HG03469 (cell line): ENCODE results near the gene CTBS.
"Not testable (repeated sequence)": the region's sequence is repeated elsewhere in the genome, so short reads cannot be mapped to it uniquely, and the experiment has no call there.

ENCODE experiments used
- ATAC-seq: cut with Tn5 transposase; IDR thresholded peaks from one replicate; pipeline ENCODE4 v1.9.1; 2021; ENCODE audit warnings: mild to moderate bottlenecking, moderate library complexity, moderate number of reproducible peaks; ENCODE audit not compliant: unreplicated experiment

CTBS gene

DNA sequence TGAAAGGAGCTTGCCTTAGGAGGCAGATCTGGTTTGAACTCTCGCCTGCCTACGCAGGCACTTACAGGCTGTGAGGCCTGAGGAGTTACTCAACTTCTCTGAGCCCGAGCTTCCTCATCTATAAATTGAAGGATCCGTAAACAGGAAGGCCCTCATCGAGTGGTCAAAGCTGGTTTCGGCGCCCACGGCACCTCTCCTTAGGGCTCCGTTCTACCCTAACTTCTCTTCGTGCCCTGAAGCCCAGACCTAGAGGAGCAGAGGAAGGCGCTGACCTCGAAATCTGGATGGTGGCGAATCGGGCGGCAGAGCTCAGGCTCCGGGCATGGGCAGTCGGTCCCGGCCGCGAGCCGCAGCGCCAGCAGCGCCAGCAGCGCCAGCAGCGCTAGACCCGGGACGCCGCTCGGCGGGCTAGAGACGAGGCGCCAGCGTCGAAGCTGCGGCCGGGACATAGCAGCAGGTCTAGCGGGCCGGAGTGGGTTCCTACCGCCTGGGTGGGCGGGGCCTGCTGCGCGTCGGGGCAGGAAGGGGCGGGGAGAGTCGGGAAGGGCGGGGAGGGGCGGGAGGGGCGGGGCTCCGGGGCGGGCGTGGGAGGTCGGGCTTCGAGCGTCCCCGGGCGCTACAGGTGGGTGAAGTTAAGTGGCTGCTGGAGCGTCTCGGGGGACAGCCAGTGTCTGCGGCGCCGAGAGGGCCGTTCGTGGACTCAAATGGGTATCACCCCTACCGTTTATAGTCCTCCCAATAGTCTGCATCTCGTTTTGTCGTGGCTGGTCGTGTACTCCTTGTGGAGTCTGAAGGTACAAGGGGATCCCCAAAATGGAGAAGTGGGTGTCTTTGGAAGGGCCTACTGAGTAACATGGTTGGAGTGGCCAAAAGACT lies at the start of gene CTBS:
TSS of gene CTBS (minus strand) at position 474 of the 876 bp plus-strand sequence. CDS start at position 449, 25 bp downstream.
- ATAC-seq = peak; percentile 66

DNA sequence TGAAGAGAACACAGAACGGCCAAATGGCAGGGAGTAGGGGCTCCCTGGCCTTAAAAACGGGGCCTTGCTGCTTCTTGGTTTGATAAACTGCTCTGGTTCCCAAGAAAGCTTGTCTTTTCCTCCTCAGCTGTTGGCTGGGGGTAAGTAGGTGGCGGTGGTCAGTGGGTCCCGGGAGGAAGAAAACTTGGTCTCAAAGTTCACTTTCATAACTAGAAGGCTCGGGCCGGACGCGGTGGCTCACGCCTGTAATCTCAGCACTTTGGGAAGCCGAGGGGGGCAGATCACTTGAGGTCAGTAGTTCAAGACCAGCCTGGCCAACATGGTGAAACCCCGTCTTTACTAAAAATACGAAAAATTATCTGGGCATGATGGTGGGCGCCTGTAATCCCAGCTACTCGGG lies 47.3 kb upstream of the CTBS start:
- ATAC-seq = no peak

- peak; percentile 87 for ATAC-seq
These were observed 46.6 kb upstream of the CTBS start for GRCh38 chr1:84620720-84621313.

- no peak for ATAC-seq
These were observed 45.3 kb upstream of the CTBS start for GRCh38 chr1:84619383-84620102.

DNA sequence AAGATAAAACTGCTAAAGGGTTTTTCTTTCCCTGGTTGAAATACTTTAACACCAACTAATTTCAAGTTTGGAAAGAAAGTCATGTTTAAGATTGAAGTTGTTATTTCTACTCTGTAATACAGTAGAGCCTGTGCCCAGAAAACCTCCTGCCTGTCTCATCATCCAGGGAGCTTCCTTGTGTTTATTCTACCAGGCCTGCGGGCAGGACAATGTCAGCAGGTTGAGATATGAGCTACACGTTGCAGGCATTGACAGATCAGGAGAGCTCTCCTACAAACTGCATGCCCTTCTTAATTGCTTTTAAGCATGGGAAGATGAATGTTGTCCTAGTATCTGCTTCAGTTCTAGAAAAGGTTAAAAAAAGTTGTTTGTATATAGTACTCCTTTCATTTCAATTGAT lies 43.1 kb upstream of the CTBS start:
- ATAC-seq = no peak

DNA sequence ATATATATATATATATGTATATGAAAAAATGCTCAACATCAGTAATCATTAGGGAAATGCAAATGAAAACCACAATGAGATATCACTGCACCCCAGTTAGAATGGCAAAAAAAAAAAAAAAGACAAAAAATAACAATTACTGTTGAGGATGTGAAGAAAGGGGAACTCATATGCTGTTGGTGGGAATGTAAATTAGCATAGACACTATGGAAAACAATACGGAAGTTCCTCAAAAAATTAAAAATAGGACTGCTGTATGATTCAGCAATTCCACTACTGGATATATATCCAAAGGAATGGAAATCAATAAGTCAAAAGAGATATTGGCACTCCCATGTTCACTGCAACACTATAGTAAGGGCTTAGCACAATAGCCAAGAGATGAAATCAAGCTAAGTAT lies 41.5 kb upstream of the CTBS start:
- no peak for ATAC-seq

- ATAC-seq = no peak
These were observed 39.6 kb upstream of the CTBS start for GRCh38 chr1:84613887-84614286.

DNA sequence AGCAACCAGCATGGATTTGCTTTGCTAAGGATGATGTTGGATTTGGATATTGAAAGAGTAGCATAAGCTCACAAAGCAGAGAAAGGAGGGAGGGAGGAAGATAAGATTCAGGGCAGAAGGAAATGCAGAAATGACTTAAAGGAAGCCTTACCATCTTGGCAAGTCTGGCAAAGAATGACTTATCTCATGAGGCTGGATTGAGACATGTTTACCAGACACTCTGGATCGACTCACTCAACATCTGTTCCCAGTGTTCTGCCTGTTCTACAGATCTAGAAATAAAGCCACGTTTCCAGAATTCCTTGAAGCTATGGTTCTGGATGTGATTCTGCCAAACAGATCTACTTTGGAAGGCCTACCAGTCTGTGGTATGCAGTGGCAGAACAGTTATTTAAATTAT lies 38.8 kb upstream of the CTBS start:
- no peak for ATAC-seq

DNA sequence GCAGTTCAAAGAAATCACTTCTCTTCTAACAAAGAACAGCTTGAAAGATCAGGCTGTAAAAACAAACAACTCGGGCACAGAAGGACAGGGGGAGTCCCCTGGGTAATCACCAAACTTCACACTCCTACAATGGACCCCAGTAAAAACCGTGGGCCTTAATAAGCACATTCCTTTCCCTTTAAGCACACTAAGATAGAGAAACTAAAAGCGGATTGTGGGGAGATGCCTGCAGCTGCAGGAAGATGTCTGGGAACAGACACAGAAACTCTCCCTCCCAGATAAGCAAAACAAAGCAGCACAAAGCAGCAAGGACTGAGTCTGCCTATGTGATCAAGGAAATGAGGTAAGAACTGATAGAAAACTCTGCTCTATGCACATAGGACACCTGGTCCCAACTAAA lies 37.6 kb upstream of the CTBS start:
- ATAC-seq = no peak

GRCh38 chr1:84611091-84611490 lies 36.9 kb upstream of the CTBS start:
- no peak for ATAC-seq

GRCh38 chr1:84606977-84607376 lies 32.7 kb upstream of the CTBS start:
- ATAC-seq = no peak

DNA sequence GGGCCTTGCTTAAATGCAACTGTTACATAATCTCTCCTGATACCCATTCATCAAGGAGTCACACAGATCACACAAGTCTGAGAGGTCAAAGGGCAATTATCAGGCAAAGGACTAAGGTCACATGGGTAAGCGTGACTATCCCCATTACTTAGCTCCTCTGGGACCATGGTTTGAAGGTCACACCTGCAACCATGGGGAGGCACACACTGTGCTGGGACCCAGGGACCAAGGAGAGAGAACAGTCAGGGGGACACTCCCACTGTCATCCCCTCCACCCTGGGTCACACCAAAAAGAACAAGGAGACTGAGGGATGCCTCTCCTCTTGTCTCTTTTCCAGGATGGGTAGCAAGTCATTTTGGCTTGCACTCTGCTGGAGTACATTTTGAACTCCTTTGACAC lies 30.9 kb upstream of the CTBS start:
- no peak for ATAC-seq

GRCh38 chr1:84603941-84604830 lies 29.9 kb upstream of the CTBS start:
- ATAC-seq = no peak

GRCh38 chr1:84603223-84603622 lies 29.0 kb upstream of the CTBS start:
- no peak for ATAC-seq

DNA sequence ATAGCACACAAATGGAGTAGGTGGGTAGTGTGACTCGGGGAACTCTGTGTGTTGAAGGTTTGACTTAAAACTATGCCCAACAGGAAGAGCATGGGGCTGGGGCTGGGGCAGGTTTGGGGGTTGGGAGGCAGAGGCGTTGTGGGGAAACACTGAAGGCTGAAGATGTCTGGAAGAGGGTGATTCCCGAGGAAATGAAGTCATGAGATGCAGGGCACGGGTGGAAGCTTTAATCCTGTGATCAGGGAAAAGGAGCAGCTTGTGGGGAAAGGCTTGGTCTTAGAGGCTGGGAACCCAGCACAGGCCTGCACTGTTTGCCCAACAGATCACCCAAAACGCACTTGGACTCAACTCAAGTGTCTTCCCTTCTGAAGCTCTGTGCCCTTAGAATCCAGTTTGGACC lies 26.6 kb upstream of the CTBS start:
- ATAC-seq = no peak

DNA sequence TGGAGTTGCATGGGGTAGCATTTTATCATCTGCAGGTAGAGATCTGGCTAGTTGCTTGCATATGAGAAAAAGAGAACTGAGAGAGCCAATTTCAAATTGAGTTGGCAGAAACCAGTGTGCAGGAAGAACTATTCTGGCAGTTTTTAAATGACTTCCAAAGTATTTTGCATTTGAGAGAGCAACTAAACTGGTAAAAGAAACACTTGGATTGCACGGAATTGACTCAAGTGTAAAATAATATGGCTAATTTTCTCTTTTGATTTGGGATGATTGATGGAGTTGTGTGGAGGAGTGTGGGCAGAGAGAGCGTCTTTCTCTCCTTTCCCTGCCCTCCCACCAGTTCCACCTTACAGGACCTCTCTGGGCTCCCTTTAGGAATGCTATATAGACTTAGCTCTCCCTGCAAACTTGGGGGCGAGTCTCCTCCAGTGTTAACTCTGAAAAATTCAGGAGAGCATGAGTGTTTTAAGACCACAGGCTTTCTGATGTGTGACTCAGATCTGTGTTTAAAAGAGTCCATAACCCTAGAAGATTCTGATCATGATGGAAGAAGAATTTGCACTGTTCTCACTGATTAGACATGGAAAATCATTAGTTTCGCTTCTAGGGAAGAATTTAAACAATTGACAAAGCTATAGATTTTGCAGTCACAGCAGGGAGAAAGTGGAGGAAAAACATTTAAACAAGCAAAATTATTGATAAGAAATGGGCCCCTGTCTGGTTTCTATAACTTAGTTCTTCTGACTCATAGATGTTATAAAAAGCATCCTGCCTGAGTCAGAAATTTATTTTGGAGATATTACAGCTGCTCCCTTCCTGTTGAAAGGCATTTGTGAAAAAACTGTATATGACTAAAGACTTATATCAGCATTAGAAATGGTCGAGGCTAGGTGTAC lies 24.9 kb upstream of the CTBS start:
- ATAC-seq = peak; percentile 72

DNA sequence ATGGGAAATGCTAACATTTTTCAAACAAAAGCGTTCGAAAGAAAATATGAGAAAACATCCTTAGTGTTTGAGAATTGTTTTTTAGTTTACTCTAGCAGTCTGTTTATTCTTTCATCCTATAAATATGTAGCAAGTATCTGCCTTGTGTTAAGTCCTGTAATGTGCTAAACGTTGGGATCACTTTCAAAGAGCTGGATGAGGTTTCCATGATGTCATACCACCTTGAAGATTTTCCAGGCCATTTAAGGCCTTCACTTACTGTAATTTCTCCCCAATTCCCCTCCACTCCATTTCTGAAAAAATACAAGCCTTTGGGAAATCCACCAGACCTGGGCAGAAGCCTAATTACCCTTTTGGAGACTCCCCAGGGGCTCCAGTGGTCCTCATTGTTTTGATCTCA lies 24.2 kb upstream of the CTBS start:
- ATAC-seq = no peak

GRCh38 chr1:84597011-84597410 lies 22.8 kb upstream of the CTBS start:
- no peak for ATAC-seq

GRCh38 chr1:84594959-84595358 lies 20.7 kb upstream of the CTBS start:
- ATAC-seq = not testable (repeated sequence)

DNA sequence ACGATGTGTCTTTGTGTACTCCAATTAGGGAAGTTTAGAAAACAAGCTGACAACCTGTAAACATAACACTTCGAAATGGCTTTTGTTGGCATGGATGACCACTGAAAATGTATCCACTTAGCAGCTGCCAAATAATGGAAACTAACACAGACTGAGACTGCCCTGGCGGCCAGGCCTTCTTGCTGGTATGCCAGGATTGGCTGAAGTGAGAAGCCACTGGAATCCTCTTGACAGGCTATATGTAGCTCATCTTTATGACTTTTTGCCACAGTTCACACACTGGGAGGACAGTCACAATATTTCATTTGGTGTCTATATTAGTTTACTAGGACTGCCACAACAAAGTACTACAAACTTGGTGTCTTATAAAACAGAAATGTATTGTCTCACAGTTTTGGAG lies 12.9 kb upstream of the CTBS start:
- no peak for ATAC-seq
